Spinal cord (tissue), 10 donors: ENCODE measurements around the gene DDX21. TPM values are rescaled to one million over a fixed set of nuclear protein-coding genes. Genes with fewer than 3 reads are reported as not detected.
"Not testable (repeated sequence)": the region's sequence is repeated elsewhere in the genome, so short reads cannot be mapped to it uniquely, and the experiment has no call there.

ENCODE experiments used
- DNase-seq, 6 donors: peaks; one replicate each; pipeline versions ENCODE4 v3.0.0 to v3.0.0-alpha.2; 2013 to 2015; ENCODE audit warnings: low spot score in 6 of 6, low read depth in 4 of 6
- H3K27ac ChIP-seq: one replicate; pipeline ENCODE4 v1.5.1; 2013; ENCODE audit warnings: low read depth, low read length, control low read depth
- H3K27me3 ChIP-seq: one replicate; pipeline ENCODE4 v1.6.1; 2013; ENCODE audit warnings: low read length; ENCODE audit not compliant: control insufficient read depth, insufficient read depth
- H3K36me3 ChIP-seq: one replicate; pipeline ENCODE4 v1.6.1; 2013; ENCODE audit warnings: low read length; ENCODE audit not compliant: control insufficient read depth, insufficient read depth
- H3K4me1 ChIP-seq: one replicate; pipeline ENCODE4 v1.6.1; 2013; ENCODE audit warnings: low read length; ENCODE audit not compliant: control insufficient read depth, insufficient read depth
- H3K4me3 ChIP-seq: one replicate; pipeline ENCODE4 v1.5.1; 2013; ENCODE audit warnings: low read depth, low read length, control low read depth
- H3K9me3 ChIP-seq: one replicate; pipeline ENCODE4 v1.6.1; 2013; ENCODE audit warnings: low read length; ENCODE audit not compliant: control insufficient read depth, insufficient read depth
- WGBS: methylation state at CpG from one replicate; pipeline ENCODE4 v1.1.5; 2013; ENCODE audit warnings: missing lambda C conversion rate; ENCODE audit not compliant: insufficient coverage; 5-methylcytosine and 5-hydroxymethylcytosine counted together
- long read RNA-seq, 4 donors: transcript quantifications; one replicate each; lab custom pipeline, GENCODE V29; 2026
- polyA plus RNA-seq, 2 donors: library from polyadenylated mRNA; unstranded; fragments of 120-200 nt; gene quantifications; one replicate each; pipeline ENCODE4 v1.2.1, GENCODE V29; 2013; ENCODE audit not compliant: insufficient read length in 2 of 2
- total RNA-seq, 2 donors: library from RNA; depleted of rRNA in 1 of 2; stranded (reverse); fragments of 120-200 nt in 1 of 2; fragments of >200 nt in 1 of 2; gene quantifications; one replicate each; pipeline versions ENCODE4 v1.2.3 to v1.2.4, GENCODE V29; 2013 to 2014
- donor health status: healthy.

DDX21 gene
- total RNA-seq = 10 to 100 TPM; 36.9 to 40.5 TPM
- polyA plus RNA-seq = 10 to 100 TPM; 26.6 to 31.7 TPM
- long read RNA-seq, donor 1, full-length matches to known transcripts = 4 of 26 reads
- long read RNA-seq, donor 1, partial matches to known transcripts = 22 of 26 reads
- long read RNA-seq, donor 1, other reads (novel, unspliced or antisense) = 0 of 26 reads
- long read RNA-seq, donor 2, full-length matches to known transcripts = 1 of 11 reads
- long read RNA-seq, donor 2, partial matches to known transcripts = 10 of 11 reads
- long read RNA-seq, donor 2, other reads (novel, unspliced or antisense) = 0 of 11 reads
- long read RNA-seq, donor 3, full-length matches to known transcripts = 2 of 15 reads
- long read RNA-seq, donor 3, partial matches to known transcripts = 13 of 15 reads
- long read RNA-seq, donor 3, other reads (novel, unspliced or antisense) = 0 of 15 reads
- long read RNA-seq, donor 4, full-length matches to known transcripts = 3 of 32 reads
- long read RNA-seq, donor 4, partial matches to known transcripts = 29 of 32 reads
- long read RNA-seq, donor 4, other reads (novel, unspliced or antisense) = 0 of 32 reads

DNA sequence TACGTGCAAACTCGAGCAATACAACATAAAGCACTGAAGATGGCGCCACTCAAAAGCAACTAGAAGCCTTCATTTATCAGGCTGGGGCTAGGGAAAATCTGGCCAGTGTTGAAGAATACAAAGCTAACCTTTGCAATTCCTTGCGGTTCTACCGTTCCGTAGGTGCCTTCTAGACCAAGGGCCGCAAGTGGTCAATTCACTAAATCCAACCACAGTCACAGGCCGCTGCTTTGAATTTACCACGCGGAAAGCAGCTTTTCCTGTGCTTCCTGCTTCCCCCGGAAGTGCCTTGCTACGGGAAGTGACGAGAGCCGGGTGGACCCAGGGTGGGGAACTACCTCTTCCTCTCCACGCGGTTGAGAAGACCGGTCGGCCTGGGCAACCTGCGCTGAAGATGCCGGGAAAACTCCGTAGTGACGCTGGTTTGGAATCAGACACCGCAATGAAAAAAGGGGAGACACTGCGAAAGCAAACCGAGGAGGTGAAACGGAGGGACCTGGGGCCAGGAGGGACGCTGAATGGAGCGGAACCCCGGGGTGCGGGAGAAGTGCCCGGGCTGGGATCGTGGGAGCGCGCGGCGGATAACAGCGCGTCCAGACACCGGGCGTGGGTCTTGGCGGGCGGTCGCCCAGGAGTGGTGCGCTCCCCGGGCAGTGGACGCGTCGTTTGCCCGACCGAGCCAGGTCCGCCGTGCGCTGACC, at the start of gene DDX21:
TSS of gene DDX21 (plus strand) at position 339 of the 701 bp plus-strand sequence. CDS start at position 395, 56 bp downstream.
- peak; percentile 81 to 98 (median 90) for DNase-seq

DNA sequence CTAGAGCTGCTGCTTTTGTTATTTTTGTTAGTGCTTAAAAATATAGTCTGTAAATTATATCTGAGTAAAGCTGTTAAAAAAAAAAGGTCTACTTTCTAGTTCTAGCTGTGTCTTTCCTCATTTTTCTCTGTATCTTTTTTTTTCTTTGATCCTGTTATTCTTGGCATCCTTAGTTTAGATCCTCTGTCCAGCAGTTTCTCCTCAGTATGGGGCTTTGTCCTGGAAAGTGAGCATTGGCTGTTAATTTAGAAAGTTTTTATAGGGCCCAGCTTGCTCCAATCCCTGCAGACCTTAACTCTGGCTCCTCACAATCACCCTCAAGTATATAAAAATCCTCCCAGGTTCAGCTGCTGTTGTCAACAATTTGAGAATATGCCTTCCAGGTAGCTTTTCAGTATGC, 31.4 kb upstream of the DDX21 start:
- no peak overlapping the region for H3K4me3 ChIP-seq
- peak in 1 of 6 donors; percentile 42 for DNase-seq
- peaks cover 36% of the 10 kb centered on the region for H3K36me3 ChIP-seq
- no peaks in the 10 kb centered on the region for H3K27me3 ChIP-seq
- H3K4me1 ChIP-seq = no peaks in the 10 kb centered on the region
- H3K27ac ChIP-seq = no peak overlapping the region
- no peaks in the 10 kb centered on the region for H3K9me3 ChIP-seq

More for the DNA sequence above, at the start of gene DDX21:
- WGBS = under 1% methylated on average over 53 of the region's 53 CpGs
- H3K27ac ChIP-seq = peak within 1 kb of the TSS; percentile 75
- H3K9me3 ChIP-seq = no peaks in the 10 kb centered on the region
- peaks cover 9% of the 10 kb centered on the region for H3K36me3 ChIP-seq
- peaks cover 10% of the 10 kb centered on the region for H3K4me1 ChIP-seq
- H3K4me3 ChIP-seq = peak within 1 kb of the TSS; percentile 76
- no peaks in the 10 kb centered on the region for H3K27me3 ChIP-seq

DNA sequence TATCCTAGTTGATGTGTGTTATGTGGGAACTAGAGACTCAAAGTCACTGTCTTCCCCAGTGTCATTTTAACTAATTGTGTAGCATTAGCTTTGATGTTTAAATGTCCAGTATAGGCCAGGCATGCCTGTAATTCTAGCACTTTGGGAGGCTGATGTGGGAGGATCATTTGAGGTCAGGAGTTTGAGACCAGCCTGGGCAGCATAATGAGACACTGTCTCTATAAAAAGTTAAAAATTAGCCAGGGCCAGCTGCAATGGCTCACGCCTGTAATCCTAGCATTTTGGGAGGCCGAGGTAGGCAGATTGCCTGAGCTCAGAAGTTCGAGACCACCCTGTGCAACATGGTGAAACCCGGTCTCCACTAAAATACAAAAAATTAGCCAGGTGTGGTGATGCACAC, 30.5 kb upstream of the DDX21 start:
- Histone ChIP-seq H3K9me3 (no peaks in the 10 kb centered on the region), H3K27me3 (no peaks in the 10 kb centered on the region), H3K4me3 (no peak overlapping the region), H3K36me3 (peaks cover 36% of the 10 kb centered on the region), H3K4me1 (no peaks in the 10 kb centered on the region), H3K27ac (no peak overlapping the region)
- 98% methylated on average over 4 of the region's 4 CpGs for WGBS
- no peak for DNase-seq

DNA sequence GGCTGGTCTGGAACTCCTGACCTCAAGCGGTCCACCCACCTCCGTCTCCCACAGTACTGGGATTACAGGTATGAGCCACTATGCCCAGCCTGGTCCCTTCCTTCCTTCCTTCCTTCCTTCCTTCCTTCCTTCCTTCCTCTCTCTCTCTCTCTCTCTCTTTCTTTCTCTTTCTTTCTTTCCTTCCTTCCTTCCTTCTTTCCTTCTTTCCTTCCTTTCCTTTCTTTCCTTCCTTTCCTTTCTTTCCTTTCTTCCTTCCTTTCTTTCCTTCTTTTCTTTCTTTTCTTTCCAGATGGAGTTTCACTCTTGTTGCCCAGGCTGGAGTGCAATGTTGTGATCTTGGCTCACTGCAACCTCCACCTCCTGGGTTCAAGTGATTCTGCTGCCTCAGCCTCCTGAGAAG, 26.8 kb upstream of the DDX21 start:
- 100% methylated on average over 2 of the region's 2 CpGs for WGBS

DNA sequence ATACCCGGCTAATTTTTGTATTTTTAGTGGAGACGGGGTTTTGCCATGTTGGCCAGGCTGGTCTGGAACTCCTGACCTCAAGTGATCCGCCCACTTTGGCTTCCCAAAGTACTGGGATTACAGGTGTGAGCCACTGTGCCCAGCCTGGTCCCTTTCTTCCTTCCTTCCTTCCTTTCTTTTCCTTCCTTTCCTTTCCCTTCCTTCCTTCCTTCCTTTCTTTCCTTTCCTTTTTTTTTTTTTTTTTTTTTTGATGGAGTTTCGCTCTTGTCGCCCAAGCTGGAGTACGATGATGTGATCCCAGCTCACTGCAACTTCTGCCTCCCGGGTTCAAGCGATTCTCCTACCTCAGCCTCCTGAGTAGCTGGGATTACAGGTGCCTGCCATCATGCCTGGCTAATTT, 26.1 kb upstream of the DDX21 start:
- 100% methylated on average over 1 of the region's 8 CpGs for WGBS

More for the DNA sequence above, 26.8 kb upstream of the DDX21 start:
- DNase-seq, H3K4me3 ChIP-seq, H3K27ac ChIP-seq, H3K4me1 ChIP-seq, H3K27me3 ChIP-seq, H3K9me3 ChIP-seq: not testable (repeated sequence)
- H3K36me3 ChIP-seq = peaks cover 28% of the 10 kb centered on the region

DNA sequence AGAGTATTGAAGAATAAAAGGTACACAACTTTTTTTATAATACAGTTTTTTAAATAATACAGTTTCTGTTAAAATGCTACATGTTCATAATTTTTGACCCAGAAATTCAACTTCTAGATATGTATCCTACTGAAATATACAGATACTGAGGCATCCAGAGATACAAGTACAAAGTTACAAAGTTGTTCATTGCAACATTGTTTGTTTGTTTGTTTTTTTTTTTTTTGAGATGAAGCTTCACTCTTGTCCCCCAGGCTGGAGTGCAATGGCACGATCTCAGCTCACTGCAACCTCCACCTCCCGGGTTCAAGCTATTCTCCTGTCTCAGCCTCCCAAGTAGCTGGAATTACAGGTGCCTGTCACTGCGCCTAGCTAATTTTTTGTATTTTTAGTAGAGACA, 23.1 kb upstream of the DDX21 start:
- not testable (repeated sequence) for H3K27ac ChIP-seq, H3K27me3 ChIP-seq, DNase-seq, H3K4me1 ChIP-seq, H3K4me3 ChIP-seq, H3K9me3 ChIP-seq
- H3K36me3 ChIP-seq = peaks cover 26% of the 10 kb centered on the region
- WGBS = no CpG with 5 or more reads among the region's 3 CpGs

More for the DNA sequence above, 26.1 kb upstream of the DDX21 start:
- not testable (repeated sequence) for H3K4me1 ChIP-seq, H3K27me3 ChIP-seq, DNase-seq, H3K27ac ChIP-seq, H3K9me3 ChIP-seq, H3K4me3 ChIP-seq
- H3K36me3 ChIP-seq = peaks cover 28% of the 10 kb centered on the region

DNA sequence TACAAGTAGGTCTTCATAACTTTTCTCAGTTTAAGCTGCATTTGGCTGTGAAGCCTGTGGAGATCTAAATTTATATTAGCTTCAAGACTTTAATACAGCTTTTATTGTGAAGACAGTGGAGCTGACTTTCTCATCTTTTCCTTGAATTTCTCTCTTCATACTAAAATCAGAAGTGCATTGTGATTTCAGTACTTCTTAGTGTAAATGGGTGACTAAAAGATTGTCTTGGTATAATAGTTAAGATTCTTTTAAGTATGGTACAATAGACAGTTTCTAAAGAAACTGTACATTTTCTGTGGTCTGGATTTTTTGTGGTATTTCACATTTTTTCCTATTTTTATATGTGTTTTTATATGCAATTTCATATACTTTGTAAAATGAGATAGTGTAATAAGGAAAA, 21.0 kb upstream of the DDX21 start:
- Histone ChIP-seq H3K27me3 (no peaks in the 10 kb centered on the region), H3K4me1 (no peaks in the 10 kb centered on the region), H3K9me3 (no peaks in the 10 kb centered on the region), H3K27ac (no peak overlapping the region), H3K4me3 (no peak overlapping the region), H3K36me3 (peaks cover 16% of the 10 kb centered on the region)
- no peak for DNase-seq

DNA sequence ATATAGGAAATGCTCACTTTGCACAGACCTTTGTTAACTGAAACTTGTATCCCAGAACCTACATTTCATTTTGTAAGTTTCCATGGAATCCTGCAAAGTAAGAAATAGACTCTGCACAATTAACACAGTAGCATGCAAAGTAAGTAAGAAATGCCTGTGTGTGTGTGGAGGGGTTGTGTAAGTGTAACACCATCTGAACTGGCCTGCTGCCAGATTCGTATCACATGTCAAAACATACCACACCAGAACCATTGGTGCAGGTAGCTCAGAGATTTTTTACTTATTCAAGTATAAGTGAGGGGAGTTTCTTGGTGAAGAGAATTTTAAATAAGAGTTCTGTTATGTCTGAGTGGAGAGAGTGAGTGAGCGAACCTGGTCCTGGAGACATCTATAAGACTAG, 17.9 kb upstream of the DDX21 start:
- no peak for DNase-seq
- no CpG with 5 or more reads among the region's 2 CpGs for WGBS
- no peak overlapping the region for H3K27ac ChIP-seq
- H3K9me3 ChIP-seq = no peaks in the 10 kb centered on the region
- no peaks in the 10 kb centered on the region for H3K4me1 ChIP-seq
- no peaks in the 10 kb centered on the region for H3K27me3 ChIP-seq
- H3K36me3 ChIP-seq = peaks cover 21% of the 10 kb centered on the region
- H3K4me3 ChIP-seq = no peak overlapping the region

DNA sequence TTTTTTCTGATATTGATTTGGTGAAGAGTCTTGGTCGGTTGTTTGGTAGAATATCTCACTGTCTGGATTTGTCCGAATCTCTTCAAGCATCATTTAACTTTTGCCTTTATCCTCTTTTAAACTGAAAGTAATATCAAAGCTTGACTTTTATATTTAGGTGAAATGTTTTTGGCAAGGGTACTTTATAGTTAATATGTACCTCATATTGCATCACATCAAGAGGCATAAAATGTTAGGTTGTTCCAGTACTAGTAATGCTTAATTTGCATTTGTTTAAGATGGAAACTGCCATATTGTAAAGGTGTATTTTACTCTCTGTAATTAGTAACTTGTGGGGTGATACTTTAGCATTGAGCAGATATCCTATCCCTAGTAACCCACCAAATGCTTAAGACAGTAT, 17.1 kb upstream of the DDX21 start:
- Histone ChIP-seq H3K27me3 (no peaks in the 10 kb centered on the region), H3K9me3 (no peaks in the 10 kb centered on the region), H3K36me3 (peaks cover 26% of the 10 kb centered on the region), H3K4me1 (no peaks in the 10 kb centered on the region), H3K27ac (no peak overlapping the region), H3K4me3 (no peak overlapping the region)
- no peak for DNase-seq
- no CpG with 5 or more reads among the region's 2 CpGs for WGBS
